H9 (cell line): ENCODE results near the gene SNRNP70. TPM values are rescaled to one million over a fixed set of nuclear protein-coding genes. Genes with fewer than 3 reads are reported as not detected.
A peak's percentile ranks its signal among the peaks of the same experiment; 100 is the strongest.

Experiments used
- DNase-seq: peaks from one replicate; pipeline ENCODE4 v3.0.0-alpha.2; 2017
- H2AFZ ChIP-seq: one replicate; pipeline ENCODE4 v1.6.1; 2013; ENCODE audit warnings: mild to moderate bottlenecking, low read length, control low read depth, moderate library complexity
- H2AK5ac ChIP-seq: 2 replicates; pipeline ENCODE4 v1.6.1; 2013; ENCODE audit warnings: low read length, control low read depth, mixed read lengths; ENCODE audit not compliant: insufficient read length
- H2BK120ac ChIP-seq: one replicate; pipeline ENCODE4 v1.6.1; 2013; ENCODE audit warnings: low read depth, mild to moderate bottlenecking, low read length, control low read depth, inconsistent platforms; ENCODE audit not compliant: poor library complexity, severe bottlenecking
- H2BK12ac ChIP-seq: 2 replicates; pipeline ENCODE4 v1.6.1; 2013; ENCODE audit warnings: low read length, control low read depth, mixed read lengths, low read depth; ENCODE audit not compliant: insufficient read length
- H2BK15ac ChIP-seq: 2 replicates; pipeline ENCODE4 v1.6.1; 2013; ENCODE audit warnings: low read depth, low read length, control low read depth
- H2BK20ac ChIP-seq: one replicate; pipeline ENCODE4 v1.6.1; 2013; ENCODE audit warnings: low read depth, mild to moderate bottlenecking, low read length, control low read depth, inconsistent platforms; ENCODE audit not compliant: poor library complexity, severe bottlenecking
- H2BK5ac ChIP-seq: 2 replicates; pipeline ENCODE4 v1.6.1; 2013; ENCODE audit warnings: low read length, control low read depth, mixed read lengths; ENCODE audit not compliant: insufficient read length
- H3K14ac ChIP-seq: 2 replicates; pipeline ENCODE4 v1.6.1; 2013; ENCODE audit warnings: low read length, control low read depth; ENCODE audit not compliant: insufficient read depth
- H3K18ac ChIP-seq: 2 replicates; pipeline ENCODE4 v1.6.1; 2013; ENCODE audit warnings: low read depth, mild to moderate bottlenecking, mixed read lengths, low read length, control low read depth; ENCODE audit not compliant: insufficient read length
- H3K23ac ChIP-seq: 2 replicates; pipeline ENCODE4 v1.6.1; 2013; ENCODE audit warnings: low read length, control low read depth, mixed read lengths, low read depth; ENCODE audit not compliant: insufficient read length
- H3K23me2 ChIP-seq: 2 replicates; pipeline ENCODE4 v1.6.1; 2013; ENCODE audit warnings: low read depth, mild to moderate bottlenecking, mixed read lengths, low read length, control low read depth; ENCODE audit not compliant: insufficient read length, poor library complexity, severe bottlenecking
- H3K27ac ChIP-seq: 2 replicates; pipeline ENCODE4 v1.5.1; 2013; ENCODE audit warnings: low read length, control low read depth, mixed read lengths, low read depth; ENCODE audit not compliant: insufficient read length
- H3K27me3 ChIP-seq: 2 replicates; pipeline ENCODE4 v1.6.1; 2013; ENCODE audit warnings: low read length, control low read depth, inconsistent platforms; ENCODE audit not compliant: insufficient read depth
- H3K4ac ChIP-seq: 2 replicates; pipeline ENCODE4 v1.6.1; 2013; ENCODE audit warnings: low read depth, mild to moderate bottlenecking, control low read depth, inconsistent platforms, low read length, moderate library complexity
- H3K4me1 ChIP-seq: 2 replicates; pipeline ENCODE4 v1.6.1; 2013; ENCODE audit warnings: low read length, control low read depth, inconsistent platforms; ENCODE audit not compliant: insufficient read depth
- H3K4me2 ChIP-seq: 2 replicates; pipeline ENCODE4 v1.6.1; 2013; ENCODE audit warnings: low read length, control low read depth, mixed read lengths; ENCODE audit not compliant: insufficient read length, insufficient read depth
- H3K56ac ChIP-seq: 2 replicates; pipeline ENCODE4 v1.6.1; 2013; ENCODE audit warnings: low read depth, mild to moderate bottlenecking, mixed read lengths, low read length, control low read depth; ENCODE audit not compliant: insufficient read length
- H3K79me1 ChIP-seq: 2 replicates; pipeline ENCODE4 v1.6.1; 2013; ENCODE audit warnings: low read depth, mild to moderate bottlenecking, moderate library complexity, low read length, control low read depth, inconsistent platforms; ENCODE audit not compliant: insufficient read depth, poor library complexity, severe bottlenecking
- H3K79me2 ChIP-seq: 2 replicates; pipeline ENCODE4 v1.6.1; 2013; ENCODE audit warnings: low read length, control low read depth, inconsistent platforms; ENCODE audit not compliant: insufficient read depth
- H3K9ac ChIP-seq: 2 replicates; pipeline ENCODE4 v1.6.1; 2013; ENCODE audit warnings: low read length, control low read depth, mixed read lengths; ENCODE audit not compliant: insufficient read length; ENCODE audit errors: extremely low read depth
- H3K9me3 ChIP-seq: one replicate; pipeline ENCODE4 v1.6.1; 2013; ENCODE audit warnings: low read depth, low read length, inconsistent platforms; ENCODE audit not compliant: control insufficient read depth
- H3T11ph ChIP-seq: one replicate; pipeline ENCODE4 v1.6.1; 2013; ENCODE audit warnings: mild to moderate bottlenecking, low read length, control low read depth, inconsistent platforms
- H4K20me1 ChIP-seq: one replicate; pipeline ENCODE4 v1.6.1; 2013; ENCODE audit not compliant: control insufficient read depth, insufficient read length, insufficient read depth
- H4K5ac ChIP-seq: 2 replicates; pipeline ENCODE4 v1.6.1; 2013; ENCODE audit warnings: low read depth, mild to moderate bottlenecking, mixed read lengths, low read length, control low read depth; ENCODE audit not compliant: insufficient read length
- H4K8ac ChIP-seq: replicated peaks from 2 replicates; pipeline ENCODE4 v1.6.1; 2013; ENCODE audit warnings: low read length, control low read depth, mixed read lengths, low read depth; ENCODE audit not compliant: insufficient read length
- H4K91ac ChIP-seq: 2 replicates; pipeline ENCODE4 v1.6.1; 2013; ENCODE audit warnings: low read depth, mild to moderate bottlenecking, moderate library complexity, mixed read lengths, low read length, control low read depth; ENCODE audit not compliant: insufficient read length
- H3K27ac Mint-ChIP-seq, 3 experiments: 2 replicates in 2 of 3; 3 replicates in 1 of 3; pipeline ENCODE4 v1.8.0; 2020 to 2021; ENCODE audit warnings: mixed read lengths in 3 of 3, mild to moderate bottlenecking in 1 of 3, moderate library complexity in 1 of 3
- H3K27me3 Mint-ChIP-seq: 2 replicates; pipeline ENCODE4 v1.8.0; 2021; ENCODE audit warnings: low read depth, mild to moderate bottlenecking, moderate library complexity, mixed read lengths
- H3K36me3 Mint-ChIP-seq, 3 experiments: 2 replicates in 2 of 3; 3 replicates in 1 of 3; pipeline ENCODE4 v1.8.0; 2020 to 2021; ENCODE audit warnings: low read depth in 3 of 3, mixed read lengths in 3 of 3; ENCODE audit not compliant: insufficient read depth in 1 of 3
- H3K4me1 Mint-ChIP-seq, 2 experiments: 2 replicates each; pipeline ENCODE4 v1.8.0; 2020; ENCODE audit warnings: mixed read lengths in 2 of 2
- H3K4me3 Mint-ChIP-seq, 2 experiments: 2 replicates in 1 of 2; 3 replicates in 1 of 2; pipeline ENCODE4 v1.8.0; 2020 to 2021; ENCODE audit warnings: mild to moderate bottlenecking in 2 of 2, mixed read lengths in 2 of 2, moderate library complexity in 1 of 2
- H3K9me3 Mint-ChIP-seq, 2 experiments: 2 replicates in 1 of 2; 3 replicates in 1 of 2; pipeline ENCODE4 v1.8.0; 2020; ENCODE audit warnings: mild to moderate bottlenecking in 2 of 2, mixed read lengths in 2 of 2, moderate library complexity in 1 of 2
- CTCF ChIP-seq: fragments of 200-600 bp; sonication (generic); conservative IDR thresholded peaks from 3 replicates; pipeline ENCODE4 v1.8.0; 2021; ENCODE audit warnings: antibody characterized with exemption, mild to moderate bottlenecking
- WGBS: extraction: QIAGEN DNeasy Blood & Tissue Kit; methylation state at CpG from one replicate; pipeline ENCODE4 v1.1.7; 2013; ENCODE audit warnings: missing lambda C conversion rate, low lambda C conversion rate, mixed read lengths; ENCODE audit not compliant: insufficient read length; ENCODE audit errors: extremely low coverage; 5-methylcytosine and 5-hydroxymethylcytosine counted together
- total RNA-seq: library from RNA; stranded (reverse); gene quantifications from 2 replicates; pipeline ENCODE4 v1.2.1, GENCODE V29; 2021

Gene SNRNP70
- total RNA-seq, 1 experiment from 2014 or later: 295 TPM

GRCh38 chr19:49133621-49134454 is 48.6 kb downstream of the SNRNP70 start:
- Mint-ChIP-seq H3K36me3 (peaks cover 40 to 55% (median 46%) of the 10 kb centered on the region in 3 experiments), H3K27me3 (peaks cover 1% of the 10 kb centered on the region), H3K4me1 (peaks cover 20 to 44% of the 10 kb centered on the region in 2 experiments), H3K4me3 (peak overlapping the region; percentile 52 to 61; a peak in 3 of 5 replicates), H3K27ac (peak overlapping the region in 1 of 3 experiments; percentile 48; a peak in 1 of 7 replicates), H3K9me3 (peaks cover 0 to 3% of the 10 kb centered on the region in 2 experiments; a peak in 1 of 5 replicates)
- no peak overlapping the region for H2BK15ac ChIP-seq
- H2AFZ ChIP-seq: peak overlapping the region; percentile 86
- WGBS: no CpG with 5 or more reads among the region's 42 CpGs
- no peak overlapping the region for H3K27ac ChIP-seq
- H3K79me1 ChIP-seq: no peaks in the 10 kb centered on the region
- no peak overlapping the region for H2BK20ac ChIP-seq
- H4K20me1 ChIP-seq: no peaks in the 10 kb centered on the region
- no peak overlapping the region for H4K5ac ChIP-seq
- H3T11ph ChIP-seq: no peak overlapping the region
- H3K79me2 ChIP-seq: no peaks in the 10 kb centered on the region
- no peak overlapping the region for H2BK120ac ChIP-seq
- peak; percentile 90 for DNase-seq
- no peaks in the 10 kb centered on the region for H3K27me3 ChIP-seq
- no peak overlapping the region for H2BK12ac ChIP-seq
- H3K4me1 ChIP-seq: peaks cover 1% of the 10 kb centered on the region; the same call in 1 of the 2 replicates
- H3K18ac ChIP-seq: no peak overlapping the region
- H4K8ac ChIP-seq: no peak overlapping the region
- H3K23me2 ChIP-seq: peaks cover 3% of the 10 kb centered on the region
- H3K9me3 ChIP-seq: no peaks in the 10 kb centered on the region
- H3K23ac ChIP-seq: no peak overlapping the region
- no peak overlapping the region for H3K4ac ChIP-seq
- no peak overlapping the region for H4K91ac ChIP-seq
- no peak overlapping the region for H2AK5ac ChIP-seq
- TF ChIP-seq CTCF: no peak
- H3K4me2 ChIP-seq: no peak overlapping the region
- H3K9ac ChIP-seq: no peak overlapping the region
- H3K56ac ChIP-seq: no peak overlapping the region
- H2BK5ac ChIP-seq: no peak overlapping the region
- no peak overlapping the region; the same call in 1 of the 2 replicates for H3K14ac ChIP-seq
